NB4 (cell line): ENCODE data around the gene ITSN1.

Experiments
- CTCF ChIP-seq: IDR thresholded peaks from one replicate; pipeline ENCODE4 v1.5.1; 2012; ENCODE audit warnings: low read depth, low read length
- MAX ChIP-seq: IDR thresholded peaks from 2 replicates; pipeline ENCODE4 v1.6.1; 2011; ENCODE audit warnings: low read depth, low read length

DNA sequence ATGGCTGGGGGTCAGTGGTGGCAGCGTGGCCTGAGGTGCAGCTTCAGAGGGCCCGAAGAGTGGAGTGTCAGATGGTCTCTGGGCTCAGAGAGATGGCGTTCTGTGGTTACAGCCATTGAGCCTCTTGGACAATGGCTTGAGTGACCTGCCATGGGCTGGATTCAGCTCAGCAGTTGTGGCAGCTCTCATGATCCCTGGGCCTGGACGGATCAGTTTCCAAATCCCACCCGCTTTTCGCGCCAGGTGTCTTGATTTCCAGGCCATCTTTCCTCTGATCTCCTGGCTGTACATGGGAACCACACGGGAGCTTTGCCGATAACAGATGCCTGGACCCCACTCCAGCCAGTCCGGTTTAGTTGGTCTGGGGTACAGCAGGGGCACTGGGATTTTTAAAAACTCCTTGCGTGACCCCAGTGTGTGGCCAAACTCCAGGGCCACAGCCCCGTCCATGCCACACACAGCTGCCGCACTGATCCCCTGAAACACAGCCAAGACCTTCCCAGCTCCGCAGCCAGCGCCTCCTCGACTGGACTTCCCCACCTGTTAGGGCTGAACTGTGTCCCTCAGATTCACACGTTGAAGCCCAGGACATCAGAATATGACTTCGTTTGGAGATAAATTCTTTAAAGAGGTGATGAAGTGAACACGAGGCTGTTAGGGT is 205.4 kb downstream of the ITSN1 start:
- TF ChIP-seq MAX (no peak), CTCF (no peak)
